CD4-positive, alpha-beta T cell (primary cell): Measurements from ENCODE around the gene NRSN2. TPM values are rescaled to one million over a fixed set of nuclear protein-coding genes. Genes with fewer than 3 reads are reported as not detected.

ENCODE experiments used
- ATAC-seq: fragments of 200-7000 bp; cut with Tn5 transposase; one replicate; pipeline ENCODE4 v1.10.0; 2022; ENCODE audit warnings: mild to moderate bottlenecking; ENCODE audit not compliant: poor library complexity
- CTCF ChIA-PET: fragments of 350-600 bp; sonication (Branson Sonifier 250); formaldehyde crosslinking; loops from one replicate; lab custom pipeline; 2021; ENCODE audit warnings: antibody characterized with exemption, inconsistent platforms; lab: Charles Lee
- POLR2A ChIA-PET: fragments of 350-600 bp; sonication (Branson Sonifier 250); formaldehyde crosslinking; loops from one replicate; lab custom pipeline; 2021; ENCODE audit warnings: antibody characterized with exemption, inconsistent platforms; lab: Charles Lee
- DNase-seq, 14 experiments: peaks; one replicate each; pipeline ENCODE4 v3.0.0-alpha.2; 2013 to 2020; ENCODE audit warnings: mixed read lengths in 2 of 14
- H3K27ac ChIP-seq, 2 donors: one replicate each; pipeline versions ENCODE4 v1.5.1 to v1.7.0; 2013; ENCODE audit warnings: low read length in 2 of 2, low read depth in 1 of 2, mild to moderate bottlenecking in 1 of 2
- H3K27me3 ChIP-seq, 2 experiments: 1 replicate in 1 of 2; 2 replicates in 1 of 2; pipeline versions ENCODE4 v1.6.1 to v1.7.0; 2013; ENCODE audit warnings: low read length in 2 of 2, control low read depth in 1 of 2, mild to moderate bottlenecking in 1 of 2, moderate library complexity in 1 of 2; ENCODE audit not compliant: insufficient read depth in 2 of 2, control insufficient read depth in 1 of 2
- H3K36me3 ChIP-seq: one replicate; pipeline ENCODE4 v1.6.1; 2013; ENCODE audit warnings: low read length, control low read depth; ENCODE audit not compliant: insufficient read depth
- H3K4me1 ChIP-seq: one replicate; pipeline ENCODE4 v1.6.1; 2013; ENCODE audit warnings: low read length, control low read depth; ENCODE audit not compliant: insufficient read depth
- H3K4me3 ChIP-seq: one replicate; pipeline ENCODE4 v1.5.1; 2013; ENCODE audit warnings: mild to moderate bottlenecking, low read length, moderate library complexity
- H3K9me3 ChIP-seq, 2 experiments: 1 replicate in 1 of 2; 2 replicates in 1 of 2; pipeline versions ENCODE4 v1.6.1 to v1.7.0; 2013; ENCODE audit warnings: low read length in 2 of 2, mild to moderate bottlenecking in 2 of 2, control low read depth in 1 of 2, moderate library complexity in 1 of 2; ENCODE audit not compliant: control insufficient read depth in 1 of 2, insufficient read depth in 1 of 2
- H3K27ac Mint-ChIP-seq: one replicate; pipeline ENCODE4 v1.8.0; 2020; ENCODE audit warnings: mixed read lengths
- H3K27me3 Mint-ChIP-seq: one replicate; pipeline ENCODE4 v1.8.0; 2021; ENCODE audit warnings: mixed read lengths
- H3K36me3 Mint-ChIP-seq: one replicate; pipeline ENCODE4 v1.8.0; 2021; ENCODE audit warnings: low read depth, mixed read lengths
- H3K4me1 Mint-ChIP-seq: one replicate; pipeline ENCODE4 v1.8.0; 2021; ENCODE audit warnings: low read depth, mixed read lengths
- H3K4me3 Mint-ChIP-seq: one replicate; pipeline ENCODE4 v1.8.0; 2020; ENCODE audit warnings: mild to moderate bottlenecking, mixed read lengths
- H3K9me3 Mint-ChIP-seq: one replicate; pipeline ENCODE4 v1.8.0; 2020; ENCODE audit warnings: mixed read lengths
- CTCF ChIP-seq: fragments of 200-600 bp; IDR thresholded peaks from one replicate; pipeline ENCODE4 v1.8.0; 2022; ENCODE audit warnings: antibody characterized with exemption, mild to moderate bottlenecking
- intact Hi-C, 2 experiments: fragments of 100-400 bp; cut with DNase I in 1 of 2; cut with micrococcal nuclease in 1 of 2; formaldehyde crosslinking; loops; one replicate each; pipeline versions ENCODE4 v1.15.1 to v1.9.0; 2023 to 2025; cut with DNase I, micrococcal nuclease
- total RNA-seq, 174 experiments: library from RNA in 2 of 174; stranded (reverse) in 2 of 174; gene quantifications; one replicate each; pipeline ENCODE4 v1.2.3 and lab custom pipeline; 2021 to 2026

The NRSN2 gene
- total RNA-seq, 2 experiments from 2014 or later = 0.69 to 1.3 TPM

GRCh38 chr20:396252-396618 lies 49.3 kb downstream of the NRSN2 start:
- Mint-ChIP-seq H3K4me3 (no peak overlapping the region), H3K4me1 (no peaks in the 10 kb centered on the region), H3K36me3 (peaks cover 51% of the 10 kb centered on the region), H3K9me3 (no peaks in the 10 kb centered on the region), H3K27ac (no peak overlapping the region), H3K27me3 (no peaks in the 10 kb centered on the region)
- ChIA-PET POLR2A (no interaction called here), CTCF (no interaction called here)
- no peak for TF ChIP-seq CTCF
- Histone ChIP-seq H3K27ac (no peak overlapping the region), H3K4me1 (no peaks in the 10 kb centered on the region), H3K9me3 (no peaks in the 10 kb centered on the region), H3K36me3 (peaks cover 56% of the 10 kb centered on the region), H3K4me3 (no peak overlapping the region), H3K27me3 (no peaks in the 10 kb centered on the region)
- ATAC-seq (no peak), DNase-seq (no peak)
- intact Hi-C loops = no loop called here

GRCh38 chr20:396619-397431 lies 49.9 kb downstream of the NRSN2 start:
- no peaks in the 10 kb centered on the region for H3K9me3 Mint-ChIP-seq
- H3K4me1 ChIP-seq = peaks cover 2% of the 10 kb centered on the region
- H3K27me3 ChIP-seq = no peaks in the 10 kb centered on the region
- H3K9me3 ChIP-seq = no peaks in the 10 kb centered on the region
- intact Hi-C loops = no loop called here
- POLR2A ChIA-PET = no interaction called here
- CTCF ChIA-PET = no interaction called here
- DNase-seq (no peak), ATAC-seq (no peak)
- H3K4me3 Mint-ChIP-seq = no peak overlapping the region
- TF ChIP-seq CTCF = no peak
- no peaks in the 10 kb centered on the region for H3K27me3 Mint-ChIP-seq
- H3K36me3 ChIP-seq = peaks cover 53% of the 10 kb centered on the region
- H3K36me3 Mint-ChIP-seq = peaks cover 45% of the 10 kb centered on the region
- H3K4me3 ChIP-seq = no peak overlapping the region
- H3K27ac ChIP-seq = no peak overlapping the region
- no peak overlapping the region for H3K27ac Mint-ChIP-seq
- H3K4me1 Mint-ChIP-seq = peaks cover 3% of the 10 kb centered on the region

GRCh38 chr20:397432-398237 lies 50.7 kb downstream of the NRSN2 start:
- H3K4me1 Mint-ChIP-seq = peaks cover 8% of the 10 kb centered on the region
- H3K27me3 ChIP-seq = no peaks in the 10 kb centered on the region
- peaks cover 37% of the 10 kb centered on the region for H3K36me3 Mint-ChIP-seq
- ATAC-seq (no peak), DNase-seq (no peak)
- no peaks in the 10 kb centered on the region for H3K9me3 ChIP-seq
- peaks cover 45% of the 10 kb centered on the region for H3K36me3 ChIP-seq
- peaks cover 10% of the 10 kb centered on the region for H3K4me1 ChIP-seq
- no peak for TF ChIP-seq CTCF
- H3K4me3 Mint-ChIP-seq = no peak overlapping the region
- no peak overlapping the region for H3K27ac Mint-ChIP-seq
- POLR2A ChIA-PET = no interaction called here
- no peak overlapping the region for H3K4me3 ChIP-seq
- no peaks in the 10 kb centered on the region for H3K27me3 Mint-ChIP-seq
- CTCF ChIA-PET = no interaction called here
- H3K9me3 Mint-ChIP-seq = no peaks in the 10 kb centered on the region
- no peak overlapping the region for H3K27ac ChIP-seq
- intact Hi-C loops = no loop called here
